GM18508 (cell line): ENCODE results near the gene EPHA4.

ENCODE experiments used
- ATAC-seq: cut with Tn5 transposase; IDR thresholded peaks from one replicate; pipeline ENCODE4 v1.9.1; 2021; ENCODE audit warnings: moderate number of reproducible peaks; ENCODE audit not compliant: insufficient read depth, unreplicated experiment

EPHA4 gene

DNA sequence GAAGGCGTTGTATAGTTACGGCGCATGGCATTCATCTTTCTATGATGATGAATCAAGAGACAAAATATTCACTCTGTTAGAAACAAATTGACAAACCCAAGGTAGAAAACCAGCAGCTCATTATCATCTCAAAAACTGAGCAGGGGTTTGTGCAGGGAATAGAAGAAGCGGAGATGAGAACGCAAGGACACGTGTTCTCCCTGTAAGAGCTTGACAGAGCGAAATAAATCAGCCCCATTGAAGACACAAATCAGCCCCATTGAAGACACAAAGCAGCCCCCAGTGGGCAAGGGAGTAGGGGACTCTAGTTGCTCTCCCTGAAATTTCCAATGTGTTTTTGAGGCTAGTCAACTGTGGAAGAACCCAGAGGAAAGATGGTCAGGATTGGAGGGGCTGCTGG lies 199.2 kb downstream of the EPHA4 start:
- no peak for ATAC-seq

- ATAC-seq: no peak
These were observed 199.8 kb downstream of the EPHA4 start for GRCh38 chr2:221372159-221372884.

GRCh38 chr2:221371347-221371746 lies 200.8 kb downstream of the EPHA4 start:
- ATAC-seq: no peak

DNA sequence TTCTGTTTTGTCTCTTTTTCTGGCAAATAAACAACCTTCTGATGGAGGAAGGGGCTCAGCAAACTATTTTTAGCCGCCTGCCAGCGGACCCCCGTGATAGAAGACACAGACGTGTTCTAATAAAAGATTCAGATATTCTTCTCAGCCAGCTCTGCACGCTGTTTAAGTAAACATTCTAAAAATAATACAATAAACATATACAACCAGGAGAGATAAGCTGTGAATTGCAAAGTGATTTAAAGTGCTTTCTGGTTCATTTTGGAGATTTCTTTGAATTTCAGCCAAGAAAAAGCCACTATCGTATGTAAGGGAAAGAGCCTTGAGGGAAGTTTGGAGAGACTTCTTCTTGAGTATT lies 201.3 kb downstream of the EPHA4 start:
- ATAC-seq: no peak

GRCh38 chr2:221370076-221370856 lies 201.8 kb downstream of the EPHA4 start:
- no peak for ATAC-seq
